CD8-positive, alpha-beta memory T cell (primary cell): ENCODE measurements around the gene FAM161A. TPM values are rescaled to one million over a fixed set of nuclear protein-coding genes. Genes with fewer than 3 reads are reported as not detected.
"Not testable (repeated sequence)": the region's sequence is repeated elsewhere in the genome, so short reads cannot be mapped to it uniquely, and the experiment has no call there.

ENCODE experiments used
- CTCF ChIA-PET: fragments of 350-600 bp; sonication (Branson Sonifier 250); formaldehyde crosslinking; loops from one replicate; lab custom pipeline; 2021; ENCODE audit warnings: antibody characterized with exemption; lab: Charles Lee
- POLR2A ChIA-PET: fragments of 350-600 bp; sonication (Branson Sonifier 250); formaldehyde crosslinking; loops from one replicate; lab custom pipeline; 2021; ENCODE audit warnings: antibody characterized with exemption; lab: Charles Lee
- DNase-seq, 5 donors: peaks; one replicate each; pipeline versions ENCODE4 v3.0.0 to v3.0.0-alpha.2; 2020 to 2022; ENCODE audit warnings: mixed read lengths in 1 of 5
- H3K27ac ChIP-seq: one replicate; pipeline ENCODE4 v1.7.0; 2013; ENCODE audit warnings: low read depth, mild to moderate bottlenecking, low read length, moderate library complexity
- H3K27me3 ChIP-seq: 2 replicates; pipeline ENCODE4 v1.7.0; 2013; ENCODE audit warnings: low read length, mild to moderate bottlenecking; ENCODE audit not compliant: insufficient read depth, poor library complexity, severe bottlenecking
- H3K36me3 ChIP-seq: 2 replicates; pipeline ENCODE4 v1.7.0; 2013; ENCODE audit warnings: mild to moderate bottlenecking, low read length, moderate library complexity; ENCODE audit not compliant: insufficient read depth
- H3K4me1 ChIP-seq: 2 replicates; pipeline ENCODE4 v1.7.0; 2013; ENCODE audit warnings: mild to moderate bottlenecking, low read length, moderate library complexity; ENCODE audit not compliant: insufficient read depth
- H3K4me3 ChIP-seq: 2 replicates; pipeline ENCODE4 v1.7.0; 2013; ENCODE audit warnings: mild to moderate bottlenecking, low read length
- H3K9me3 ChIP-seq: 2 replicates; pipeline ENCODE4 v1.7.0; 2013; ENCODE audit warnings: mild to moderate bottlenecking, low read length
- H3K27ac Mint-ChIP-seq, 8 donors: one replicate each; pipeline ENCODE4 v1.8.0; 2020 to 2021; ENCODE audit warnings: mixed read lengths in 8 of 8, mild to moderate bottlenecking in 6 of 8, inconsistent platforms in 3 of 8, moderate library complexity in 3 of 8
- H3K27me3 Mint-ChIP-seq, 2 donors: one replicate each; pipeline ENCODE4 v1.8.0; 2020 to 2021; ENCODE audit warnings: mixed read lengths in 2 of 2, mild to moderate bottlenecking in 1 of 2, moderate library complexity in 1 of 2
- H3K36me3 Mint-ChIP-seq, 3 donors: one replicate each; pipeline ENCODE4 v1.8.0; 2020 to 2021; ENCODE audit warnings: mixed read lengths in 3 of 3, inconsistent platforms in 1 of 3, mild to moderate bottlenecking in 1 of 3
- H3K4me1 Mint-ChIP-seq, 3 donors: one replicate each; pipeline ENCODE4 v1.8.0; 2020 to 2021; ENCODE audit warnings: mixed read lengths in 3 of 3, inconsistent platforms in 1 of 3, mild to moderate bottlenecking in 1 of 3
- H3K4me3 Mint-ChIP-seq, 7 donors: one replicate each; pipeline ENCODE4 v1.8.0; 2020 to 2021; ENCODE audit warnings: mixed read lengths in 7 of 7, mild to moderate bottlenecking in 6 of 7, moderate library complexity in 4 of 7, inconsistent platforms in 2 of 7
- H3K9me3 Mint-ChIP-seq, 5 donors: one replicate each; pipeline ENCODE4 v1.8.0; 2020 to 2022; ENCODE audit warnings: mixed read lengths in 5 of 5, mild to moderate bottlenecking in 3 of 5, moderate library complexity in 2 of 5, inconsistent platforms in 1 of 5
- polyA plus RNA-seq: library from polyadenylated mRNA; unstranded; fragments of 300-500 nt; fragmentation: Illumina TruSeq; gene quantifications from one replicate; pipeline ENCODE4 v1.2.3, GENCODE V29; 2021
- total RNA-seq, 2 experiments: library from RNA; stranded (reverse); gene quantifications; one replicate each; pipeline ENCODE4 v1.2.3, GENCODE V29; 2021

Gene FAM161A
- total and polyA plus RNA-seq, 3 experiments from 2014 or later = 1.7 to 5.8 (median 5.6) TPM

GRCh38 chr2:61882850-61883249 lies 29.0 kb upstream of the FAM161A start:
- Histone ChIP-seq H3K4me3 (no peak overlapping the region), H3K27me3 (no peaks in the 10 kb centered on the region), H3K36me3 (peaks cover 50% of the 10 kb centered on the region), H3K4me1 (peaks cover 19% of the 10 kb centered on the region), H3K9me3 (no peaks in the 10 kb centered on the region), H3K27ac (no peak overlapping the region)
- Mint-ChIP-seq H3K36me3 (peaks cover 0 to 81% (median 2%) of the 10 kb centered on the region in 3 donors), H3K27ac (peak overlapping the region in 1 of 8 donors; percentile 15), H3K27me3 (peaks cover 0 to 2% of the 10 kb centered on the region in 2 donors), H3K4me3 (no peak overlapping the region), H3K9me3 (no peaks in the 10 kb centered on the region), H3K4me1 (peaks cover 19 to 24% (median 23%) of the 10 kb centered on the region in 3 donors)
- POLR2A ChIA-PET = no interaction called here
- no peak for DNase-seq
- CTCF ChIA-PET = interaction anchor here (0.6 kb wide), 1 partner anchor 1708 kb away, joined by 3 read pairs; no protein-coding TSS in a partner anchor

GRCh38 chr2:61879351-61879750 lies 25.5 kb upstream of the FAM161A start:
- H3K4me3 Mint-ChIP-seq, CTCF ChIA-PET, H3K4me1 ChIP-seq, H3K4me1 Mint-ChIP-seq, DNase-seq, H3K4me3 ChIP-seq, H3K27me3 ChIP-seq, POLR2A ChIA-PET, H3K9me3 Mint-ChIP-seq, H3K9me3 ChIP-seq, H3K27ac ChIP-seq, H3K27me3 Mint-ChIP-seq: not testable (repeated sequence)
- peak overlapping the region in 1 of 8 donors; percentile 69 for H3K27ac Mint-ChIP-seq
- H3K36me3 Mint-ChIP-seq = peaks cover 8 to 88% (median 10%) of the 10 kb centered on the region in 3 donors
- peaks cover 70% of the 10 kb centered on the region for H3K36me3 ChIP-seq

GRCh38 chr2:61878761-61879160 lies 24.9 kb upstream of the FAM161A start:
- Mint-ChIP-seq H3K27me3 (no peaks in the 10 kb centered on the region), H3K36me3 (peaks cover 8 to 89% (median 10%) of the 10 kb centered on the region in 3 donors), H3K4me3 (no peak overlapping the region), H3K9me3 (no peaks in the 10 kb centered on the region), H3K27ac (no peak overlapping the region), H3K4me1 (peaks cover 0 to 2% (median 0%) of the 10 kb centered on the region in 3 donors)
- no peaks in the 10 kb centered on the region for H3K9me3 ChIP-seq
- H3K36me3 ChIP-seq = peaks cover 76% of the 10 kb centered on the region
- CTCF ChIA-PET = no interaction called here
- no peak for DNase-seq
- H3K4me1 ChIP-seq = no peaks in the 10 kb centered on the region
- H3K27me3 ChIP-seq = no peaks in the 10 kb centered on the region
- H3K27ac ChIP-seq = no peak overlapping the region
- POLR2A ChIA-PET = no interaction called here
- no peak overlapping the region for H3K4me3 ChIP-seq

- Histone ChIP-seq H3K4me1 (no peaks in the 10 kb centered on the region), H3K4me3 (no peak overlapping the region), H3K27me3 (no peaks in the 10 kb centered on the region), H3K9me3 (no peaks in the 10 kb centered on the region), H3K36me3 (peaks cover 74% of the 10 kb centered on the region), H3K27ac (no peak overlapping the region)
- DNase-seq = no peak
- H3K4me3 Mint-ChIP-seq = no peak overlapping the region
- no peaks in the 10 kb centered on the region for H3K9me3 Mint-ChIP-seq
- peaks cover 0 to 2% (median 0%) of the 10 kb centered on the region in 3 donors for H3K4me1 Mint-ChIP-seq
- H3K27me3 Mint-ChIP-seq = no peaks in the 10 kb centered on the region
- peaks cover 8 to 87% (median 13%) of the 10 kb centered on the region in 3 donors for H3K36me3 Mint-ChIP-seq
- peak overlapping the region in 2 of 8 donors; percentile 30 to 43 for H3K27ac Mint-ChIP-seq
- ChIA-PET CTCF (no interaction called here), POLR2A (no interaction called here)
Measured at GRCh38 chr2:61877571-61878245, 23.8 kb upstream of the FAM161A start.

- peaks cover 8 to 84% (median 18%) of the 10 kb centered on the region in 3 donors for H3K36me3 Mint-ChIP-seq
- POLR2A ChIA-PET = no interaction called here
- no peaks in the 10 kb centered on the region for H3K27me3 Mint-ChIP-seq
- no peaks in the 10 kb centered on the region for H3K9me3 Mint-ChIP-seq
- H3K4me1 ChIP-seq = no peaks in the 10 kb centered on the region
- no peak for DNase-seq
- CTCF ChIA-PET = interaction anchor here (1.1 kb wide), 1 partner anchor 22 kb away, joined by 4 read pairs; no protein-coding TSS in a partner anchor
- H3K4me3 Mint-ChIP-seq = no peak overlapping the region
- no peak overlapping the region for H3K4me3 ChIP-seq
- no peaks in the 10 kb centered on the region for H3K9me3 ChIP-seq
- peaks cover 69% of the 10 kb centered on the region for H3K36me3 ChIP-seq
- no peak overlapping the region for H3K27ac ChIP-seq
- H3K27ac Mint-ChIP-seq = peak overlapping the region in 1 of 8 donors; percentile 50
- no peaks in the 10 kb centered on the region for H3K27me3 ChIP-seq
- H3K4me1 Mint-ChIP-seq = peaks cover 0 to 3% (median 0%) of the 10 kb centered on the region in 3 donors
Measured at GRCh38 chr2:61876400-61876799, 22.5 kb upstream of the FAM161A start.

- H3K4me3 ChIP-seq, H3K27ac ChIP-seq, DNase-seq, POLR2A ChIA-PET, CTCF ChIA-PET, H3K27me3 Mint-ChIP-seq, H3K4me3 Mint-ChIP-seq, H3K9me3 ChIP-seq, H3K27me3 ChIP-seq, H3K4me1 ChIP-seq, H3K36me3 ChIP-seq, H3K4me1 Mint-ChIP-seq: not testable (repeated sequence)
- peaks cover 11 to 66% (median 26%) of the 10 kb centered on the region in 3 donors for H3K36me3 Mint-ChIP-seq
- peaks cover under 1 to 11% (median 6%) of the 10 kb centered on the region in 5 donors for H3K9me3 Mint-ChIP-seq
- peak overlapping the region in 3 of 8 donors; percentile 14 to 76 (median 45) for H3K27ac Mint-ChIP-seq
Measured at GRCh38 chr2:61866482-61867089, 12.7 kb upstream of the FAM161A start.

- Histone ChIP-seq H3K9me3 (no peaks in the 10 kb centered on the region), H3K4me1 (no peaks in the 10 kb centered on the region), H3K27ac (no peak overlapping the region), H3K27me3 (no peaks in the 10 kb centered on the region), H3K36me3 (no peaks in the 10 kb centered on the region), H3K4me3 (no peak overlapping the region)
- Mint-ChIP-seq H3K4me3 (no peak overlapping the region), H3K9me3 (peaks cover 5 to 15% (median 9%) of the 10 kb centered on the region in 5 donors), H3K27me3 (peaks cover 0 to 2% of the 10 kb centered on the region in 2 donors), H3K27ac (no peak overlapping the region), H3K4me1 (no peaks in the 10 kb centered on the region), H3K36me3 (peaks cover 7 to 30% (median 13%) of the 10 kb centered on the region in 3 donors)
- ChIA-PET POLR2A (no interaction called here), CTCF (no interaction called here)
- DNase-seq = no peak
Measured at GRCh38 chr2:61862085-61862484, 8.2 kb upstream of the FAM161A start.

- no peak overlapping the region for H3K4me3 Mint-ChIP-seq
- H3K4me1 Mint-ChIP-seq = peaks cover 12 to 21% (median 19%) of the 10 kb centered on the region in 3 donors
- no peak for DNase-seq
- no peak overlapping the region for H3K27ac ChIP-seq
- no peaks in the 10 kb centered on the region for H3K27me3 ChIP-seq
- no peaks in the 10 kb centered on the region for H3K36me3 ChIP-seq
- ChIA-PET CTCF (no interaction called here), POLR2A (no interaction called here)
- peaks cover 0 to 13% (median 0%) of the 10 kb centered on the region in 3 donors for H3K36me3 Mint-ChIP-seq
- no peak overlapping the region for H3K4me3 ChIP-seq
- H3K9me3 Mint-ChIP-seq = peaks cover 2 to 11% (median 5%) of the 10 kb centered on the region in 5 donors
- peaks cover 12% of the 10 kb centered on the region for H3K4me1 ChIP-seq
- H3K27ac Mint-ChIP-seq = no peak overlapping the region
- H3K9me3 ChIP-seq = no peaks in the 10 kb centered on the region
- H3K27me3 Mint-ChIP-seq = peaks cover 0 to 2% of the 10 kb centered on the region in 2 donors
Measured at GRCh38 chr2:61857224-61857623, 3.4 kb upstream of the FAM161A start.
